K562 (cell line): ENCODE data around the gene CES5A. TPM values are rescaled to one million over a fixed set of nuclear protein-coding genes. Genes with fewer than 3 reads are reported as not detected.

ENCODE experiments used
- ATAC-seq: fragments of 200-7000 bp; cut with Tn5 transposase; 3 replicates; pipeline ENCODE4 v1.9.1; 2020; ENCODE audit warnings: moderate library complexity
- BruUV-seq: library from RNA; stranded (reverse); fragments of 400-500 nt; replicated peaks from 2 replicates; lab custom pipeline; 2021; lab: Mats Ljungman, UMichigan
- CTCF ChIA-PET: fragments of 300-600 bp; formaldehyde crosslinking; extraction: SDS; loops from one replicate; lab custom pipeline; 2021; ENCODE audit warnings: low intra/inter-chr PET ratio; lab: Yijun Ruan, JAX
- POLR2A ChIA-PET: fragments of 300-600, 350-650 bp; sonication (Branson Sonifier 250); formaldehyde crosslinking; extraction: SDS; loops from one replicate; lab custom pipeline; 2021; ENCODE audit warnings: antibody characterized with exemption, inconsistent platforms; lab: Yijun Ruan, JAX
- DNase-seq, 4 experiments: peaks; one replicate each; pipeline versions ENCODE4 v3.0.0 to v3.0.0-alpha.2; 2011 to 2018; ENCODE audit warnings: low spot score in 3 of 4, mixed read lengths in 3 of 4; ENCODE audit errors: extremely low read depth in 1 of 4
- FAIRE-seq: peaks from 2 replicates; lab custom pipeline; 2011; peaks lifted over from hg19 to GRCh38; lab: Jason Lieb, UNC
- H2AFZ ChIP-seq: 2 replicates; pipeline ENCODE4 v1.6.0; 2011; ENCODE audit warnings: low read depth, low read length, control low read depth, inconsistent platforms
- H3K27ac ChIP-seq: fragments of 200-600 bp; 3 replicates; pipeline ENCODE4 v1.8.0; 2011; ENCODE audit warnings: low read depth, mild to moderate bottlenecking, control low read depth, inconsistent platforms, low read length, moderate library complexity, mixed read lengths; ENCODE audit errors: extremely low read depth
- H3K27me3 ChIP-seq, 2 experiments: fragments of 300-600 bp in 1 of 2; 2 replicates in 1 of 2; 3 replicates in 1 of 2; pipeline versions ENCODE4 v1.6.0 to v1.8.0; 2011; ENCODE audit warnings: inconsistent platforms in 2 of 2, low read length in 2 of 2, mild to moderate bottlenecking in 1 of 2, mixed read lengths in 1 of 2, moderate library complexity in 1 of 2; ENCODE audit not compliant: control insufficient read depth in 2 of 2, insufficient read depth in 2 of 2
- H3K36me3 ChIP-seq: fragments of 300-600 bp; 3 replicates; pipeline ENCODE4 v1.8.0; 2011; ENCODE audit warnings: mild to moderate bottlenecking, low read length, inconsistent platforms; ENCODE audit not compliant: control insufficient read depth, insufficient read depth
- H3K4me1 ChIP-seq, 2 experiments: fragments of 200-600 bp in 1 of 2; replicated peaks in 1 of 2; 2 replicates in 1 of 2; 3 replicates in 1 of 2; pipeline versions ENCODE4 v1.5.1 to v1.8.0; 2011; ENCODE audit warnings: inconsistent platforms in 2 of 2, low read length in 2 of 2, mild to moderate bottlenecking in 1 of 2, mixed read lengths in 1 of 2, moderate library complexity in 1 of 2; ENCODE audit not compliant: control insufficient read depth in 2 of 2, insufficient read depth in 2 of 2
- H3K4me2 ChIP-seq: 2 replicates; pipeline ENCODE4 v1.6.1; 2011; ENCODE audit warnings: low read length, control low read depth, inconsistent platforms, mixed read lengths; ENCODE audit not compliant: insufficient read depth
- H3K4me3 ChIP-seq: fragments of 200-600 bp; sonication (generic), shearing (Covaris generic); 2 replicates; pipeline ENCODE4 v1.5.1; 2016; ENCODE audit warnings: control low read depth, inconsistent platforms
- H3K79me2 ChIP-seq: fragments of 200-600 bp; 3 replicates; pipeline ENCODE4 v1.8.0; 2011; ENCODE audit warnings: low read length, inconsistent platforms; ENCODE audit not compliant: control insufficient read depth, insufficient read depth
- H3K9ac ChIP-seq, 2 experiments: 2 replicates each; pipeline versions ENCODE4 v1.6.0 to v1.6.1; 2011; ENCODE audit warnings: low read depth in 2 of 2, low read length in 2 of 2, control low read depth in 1 of 2, inconsistent platforms in 1 of 2, mild to moderate bottlenecking in 1 of 2, mixed read lengths in 1 of 2; ENCODE audit not compliant: insufficient read depth in 1 of 2
- H3K9me1 ChIP-seq: one replicate; pipeline ENCODE4 v1.6.0; 2011; ENCODE audit warnings: inconsistent platforms, mild to moderate bottlenecking, low read length, moderate library complexity; ENCODE audit not compliant: control insufficient read depth, insufficient read depth
- H3K9me3 ChIP-seq: replicated peaks from 2 replicates; pipeline ENCODE4 v1.5.1; 2011; ENCODE audit warnings: low read depth, low read length, inconsistent platforms; ENCODE audit not compliant: control insufficient read depth, insufficient read depth
- H4K20me1 ChIP-seq: replicated peaks from 2 replicates; pipeline ENCODE4 v1.6.1; 2011; ENCODE audit warnings: low read length, inconsistent platforms, mixed read lengths; ENCODE audit not compliant: control insufficient read depth, insufficient read depth
- BRF2 ChIP-seq: IDR thresholded peaks from 3 replicates; pipeline ENCODE4 v1.6.1; 2011; ENCODE audit warnings: borderline replicate concordance, mild to moderate bottlenecking; ENCODE audit not compliant: insufficient read length, insufficient read depth
- EWSR1 ChIP-seq: fragments of 450-650 bp; IDR thresholded peaks from 2 replicates; pipeline ENCODE4 v1.6.1; 2018; ENCODE audit warnings: borderline replicate concordance, mild to moderate bottlenecking, low read depth, moderate library complexity; ENCODE audit not compliant: partially characterized antibody
- PCBP2 ChIP-seq: fragments of 200-400 bp; formaldehyde crosslinking; IDR thresholded peaks from 2 replicates; pipeline ENCODE4 v1.6.1; 2018; ENCODE audit warnings: low read length, low read depth, mild to moderate bottlenecking, moderate library complexity; ENCODE audit not compliant: poor library complexity, severe bottlenecking
- STAG1 ChIP-seq: sonication (generic); formaldehyde crosslinking; IDR thresholded peaks from 2 replicates; pipeline ENCODE4 v1.5.0; 2020; ENCODE audit warnings: missing genetic modification reagents, borderline replicate concordance
- TARDBP ChIP-seq: fragments of 450-650 bp; IDR thresholded peaks from 2 replicates; pipeline ENCODE4 v1.6.1; 2016
- ZNF79 ChIP-seq: fragments of 250-450 bp; sonication (Bioruptor Pico); IDR thresholded peaks from 2 replicates; pipeline ENCODE4 v1.4.0; 2020; ENCODE audit warnings: low read depth, mild to moderate bottlenecking, moderate library complexity
- WGBS: fragments of 100-300 bp; shearing (Covaris generic); methylation state at CpG from one replicate; pipeline ENCODE4 v1.1.6; 2016; ENCODE audit warnings: low coverage, mixed read lengths; ENCODE audit not compliant: insufficient coverage; ENCODE audit errors: missing lambda C conversion rate; 5-methylcytosine and 5-hydroxymethylcytosine counted together
- in situ Hi-C: fragments of 300-500 bp; cut with MboI; formaldehyde crosslinking; loops from 4 replicates; pipeline ENCODE4 v1.15.0; 2018; ENCODE audit warnings: inconsistent platforms, mixed read lengths
- intact Hi-C: fragments of 100-400 bp; cut with micrococcal nuclease; formaldehyde crosslinking; loops from 2 replicates; pipeline ENCODE4 v1.14.2; 2022
- polyA plus RNA-seq, 8 experiments: library from polyadenylated mRNA; depleted of rRNA in 4 of 8; stranded (reverse) in 5 of 8; unstranded in 3 of 8; fragments of >200 nt; fragmentation: Nextera tagmentation in 2 of 8; fragmentation: Illumina TruSeq in 1 of 8; extraction: Ambion mirVana in 2 of 8; extraction: Trizol in 1 of 8; gene quantifications; 2 replicates each; pipeline versions ENCODE4 v1.2.1 to v1.2.3, GENCODE V29; 2011 to 2014; ENCODE audit warnings: inconsistent platforms in 1 of 8, missing spikeins in 1 of 8
- total RNA-seq, 7 experiments: library from RNA; depleted of rRNA in 6 of 7; stranded (reverse); fragments of >200 nt in 6 of 7; fragmentation: Illumina TruSeq in 2 of 7; extraction: Trizol in 2 of 7; gene quantifications; 2 replicates each; pipeline versions ENCODE4 v1.2.1 to v1.2.3, GENCODE V29; 2011 to 2021; ENCODE audit warnings: low replicate concordance in 1 of 7

CES5A gene
- total and polyA plus RNA-seq, 9 of the 15 experiments (the other 6 are each of a cell fraction or from before 2014, with no cell fraction given) = 0.07 to 0.17 (median 0.15) TPM; not detected in 4

GRCh38 chr16:55811811-55812210 is 63.4 kb downstream of the CES5A start (continued):
- TF ChIP-seq ZNF79 (CRISPR knock-in tag) (no peak), STAG1 (no peak), TARDBP (no peak), PCBP2 (no peak)

- Histone ChIP-seq H3K4me1 (no peaks in the 10 kb centered on the region), H3K9me3 (no peaks in the 10 kb centered on the region), H3K27ac (no peak overlapping the region)
- CTCF ChIA-PET = no interaction called here
- TF ChIP-seq EWSR1 = no peak
- TF ChIP-seq BRF2 = no peak
- TF ChIP-seq, all 486 proteins: peak for 0
- H3K9me1 ChIP-seq = no peaks in the 10 kb centered on the region
- in situ Hi-C loops = no loop called here
- peaks cover 0 to 9% of the 10 kb centered on the region in 2 experiments; a peak in 2 of 5 replicates for H3K27me3 ChIP-seq
- FAIRE-seq = no peak
- no peak overlapping the region for H3K4me3 ChIP-seq
- intact Hi-C loops = no loop called here
- no peaks in the 10 kb centered on the region for H3K36me3 ChIP-seq
- H3K9ac ChIP-seq = no peak overlapping the region
- H4K20me1 ChIP-seq = no peaks in the 10 kb centered on the region
- no TSS peak for BruUV-seq
- no peak overlapping the region for H2AFZ ChIP-seq
- H3K79me2 ChIP-seq = no peaks in the 10 kb centered on the region
- POLR2A ChIA-PET = interaction anchor here (0.7 kb wide), 1 partner anchor 704 kb away, joined by 3 read pairs; no protein-coding TSS in a partner anchor
- WGBS = 1% methylated on average over 8 of the region's 8 CpGs
- H3K4me2 ChIP-seq = no peak overlapping the region
- no peak for DNase-seq
- ATAC-seq = no peak
Observed at GRCh38 chr16:55810451-55810961, 64.7 kb downstream of the CES5A start.
